HEK293T (cell line): Measurements from ENCODE around the gene S100A3.

ENCODE experiments used
- ARNT ChIP-seq: fragments of 450-650 bp; IDR thresholded peaks from 2 replicates; pipeline ENCODE4 v1.6.1; 2017; ENCODE audit warnings: mild to moderate bottlenecking
- BHLHE40 ChIP-seq: fragments of 450-650 bp; IDR thresholded peaks from 2 replicates; pipeline ENCODE4 v1.6.1; 2016; ENCODE audit warnings: mild to moderate bottlenecking, moderate library complexity, borderline replicate concordance
- CTBP1 ChIP-seq: fragments of 450-650 bp; IDR thresholded peaks from 2 replicates; pipeline ENCODE4 v1.6.1; 2016; ENCODE audit warnings: borderline replicate concordance
- ELF4 ChIP-seq: fragments of 450-650 bp; IDR thresholded peaks from 2 replicates; pipeline ENCODE4 v1.6.1; 2017; ENCODE audit warnings: antibody characterized with exemption
- FOXA1 ChIP-seq: fragments of 450-650 bp; IDR thresholded peaks from 2 replicates; pipeline ENCODE4 v1.6.1; 2016; ENCODE audit warnings: mild to moderate bottlenecking
- FOXK2 ChIP-seq: fragments of 450-650 bp; IDR thresholded peaks from 2 replicates; pipeline ENCODE4 v1.6.1; 2016; ENCODE audit warnings: mild to moderate bottlenecking
- FOXM1 ChIP-seq: fragments of 450-650 bp; IDR thresholded peaks from 2 replicates; pipeline ENCODE4 v1.6.1; 2017; ENCODE audit warnings: mild to moderate bottlenecking, borderline replicate concordance
- HDGF ChIP-seq: fragments of 450-650 bp; IDR thresholded peaks from 2 replicates; pipeline ENCODE4 v1.6.1; 2017; ENCODE audit warnings: antibody characterized with exemption, borderline replicate concordance
- L3MBTL2 ChIP-seq: fragments of 450-650 bp; conservative IDR thresholded peaks from 2 replicates; pipeline ENCODE4 v1.6.1; 2016; ENCODE audit warnings: mild to moderate bottlenecking
- NFRKB ChIP-seq: fragments of 450-650 bp; IDR thresholded peaks from 2 replicates; pipeline ENCODE4 v1.6.1; 2016; ENCODE audit warnings: mild to moderate bottlenecking, moderate library complexity
- SP1 ChIP-seq: fragments of 450-650 bp; IDR thresholded peaks from 2 replicates; pipeline ENCODE4 v1.6.1; 2017
- ZNF384 ChIP-seq: fragments of 450-650 bp; IDR thresholded peaks from 2 replicates; pipeline ENCODE4 v1.6.1; 2016
- TF ChIP-seq, protein P1 (sequence below): fragments of 450-650 bp; IDR thresholded peaks from 2 replicates; pipeline ENCODE4 v1.6.1; 2016

DNA sequence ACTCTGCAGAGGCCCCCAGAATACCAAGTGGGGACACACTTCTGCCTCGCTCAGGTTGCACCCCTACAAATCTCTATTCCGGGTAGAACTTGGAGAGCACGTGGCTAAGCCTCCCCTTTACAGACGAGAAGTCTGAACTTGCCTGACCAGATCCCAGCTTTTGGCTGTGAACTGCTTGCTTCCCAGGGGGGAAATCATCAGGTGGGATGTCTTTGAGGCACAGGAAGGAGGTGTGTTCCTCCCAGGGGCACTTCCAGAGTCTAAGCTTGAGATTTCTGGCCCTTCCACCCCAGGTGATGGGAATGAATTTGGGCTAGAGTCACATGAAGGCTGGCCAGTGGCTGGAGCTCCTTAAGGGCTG lies 1.3 kb upstream of the S100A3 start:
- TF ChIP-seq BHLHE40: no peak
- TF ChIP-seq NFRKB: no peak
- no peak for TF ChIP-seq L3MBTL2
- TF ChIP-seq FOXA1: no peak
- TF ChIP-seq ZNF384: no peak
- no peak for TF ChIP-seq SP1
- TF ChIP-seq FOXK2: no peak
- TF ChIP-seq ARNT: no peak
- no peak for TF ChIP-seq CTBP1
- TF ChIP-seq ELF4: no peak
- TF ChIP-seq HDGF: no peak
- TF ChIP-seq, protein P1, sequence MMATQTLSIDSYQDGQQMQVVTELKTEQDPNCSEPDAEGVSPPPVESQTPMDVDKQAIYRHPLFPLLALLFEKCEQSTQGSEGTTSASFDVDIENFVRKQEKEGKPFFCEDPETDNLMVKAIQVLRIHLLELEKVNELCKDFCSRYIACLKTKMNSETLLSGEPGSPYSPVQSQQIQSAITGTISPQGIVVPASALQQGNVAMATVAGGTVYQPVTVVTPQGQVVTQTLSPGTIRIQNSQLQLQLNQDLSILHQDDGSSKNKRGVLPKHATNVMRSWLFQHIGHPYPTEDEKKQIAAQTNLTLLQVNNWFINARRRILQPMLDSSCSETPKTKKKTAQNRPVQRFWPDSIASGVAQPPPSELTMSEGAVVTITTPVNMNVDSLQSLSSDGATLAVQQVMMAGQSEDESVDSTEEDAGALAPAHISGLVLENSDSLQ: no peak
- no peak for TF ChIP-seq FOXM1
